GM12864 (cell line): Measurements from ENCODE around the gene NLRP3.

Source experiments
- DNase-seq: peaks from one replicate; pipeline ENCODE4 v3.0.0-alpha.2; 2011; ENCODE audit warnings: low read depth
- H3K4me3 ChIP-seq: 2 replicates; pipeline ENCODE4 v1.5.1; 2011; ENCODE audit warnings: mild to moderate bottlenecking, low read depth, low read length, control low read depth
- TF ChIP-seq, protein P1 (sequence below): IDR thresholded peaks from 2 replicates; pipeline ENCODE4 v1.5.1; 2011; ENCODE audit warnings: low read depth, mild to moderate bottlenecking, moderate library complexity, low read length, control low read depth, inconsistent platforms; ENCODE audit errors: missing control alignments

The NLRP3 gene

DNA sequence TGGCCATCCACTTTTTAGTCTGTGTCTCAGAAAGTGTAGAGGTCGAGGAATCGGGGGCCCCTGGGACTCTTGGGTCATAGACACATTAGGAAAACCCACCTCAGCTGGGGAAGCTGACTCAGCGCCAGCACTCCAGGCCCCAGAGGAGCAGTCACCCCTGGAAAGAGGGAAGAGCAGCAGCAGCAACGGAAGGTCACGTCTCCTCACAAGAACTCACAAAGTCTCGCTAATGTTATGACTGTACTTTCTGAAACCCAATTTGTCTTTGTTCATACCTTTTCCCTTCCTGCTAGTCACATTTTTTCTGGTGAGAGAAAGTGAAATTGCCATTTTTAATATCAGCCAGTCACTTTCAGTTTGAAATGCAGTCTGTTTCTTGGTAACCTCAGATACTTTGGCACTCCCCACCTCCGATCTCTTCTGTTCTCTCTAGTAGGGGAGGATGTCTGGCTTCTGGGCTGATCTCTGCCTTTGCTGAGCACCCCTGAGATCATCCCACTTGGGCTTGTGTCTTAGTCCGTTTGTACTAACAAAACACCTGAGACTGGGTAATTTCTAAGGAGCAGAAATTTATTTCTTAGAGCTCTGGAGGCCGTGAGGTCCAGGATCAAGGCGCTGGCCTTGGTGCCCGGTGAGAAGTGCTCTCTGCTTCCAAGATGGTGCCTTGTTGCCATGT is 6.0 kb upstream of the NLRP3 start:
- DNase-seq: peak; percentile 78
- TF ChIP-seq, protein P1, sequence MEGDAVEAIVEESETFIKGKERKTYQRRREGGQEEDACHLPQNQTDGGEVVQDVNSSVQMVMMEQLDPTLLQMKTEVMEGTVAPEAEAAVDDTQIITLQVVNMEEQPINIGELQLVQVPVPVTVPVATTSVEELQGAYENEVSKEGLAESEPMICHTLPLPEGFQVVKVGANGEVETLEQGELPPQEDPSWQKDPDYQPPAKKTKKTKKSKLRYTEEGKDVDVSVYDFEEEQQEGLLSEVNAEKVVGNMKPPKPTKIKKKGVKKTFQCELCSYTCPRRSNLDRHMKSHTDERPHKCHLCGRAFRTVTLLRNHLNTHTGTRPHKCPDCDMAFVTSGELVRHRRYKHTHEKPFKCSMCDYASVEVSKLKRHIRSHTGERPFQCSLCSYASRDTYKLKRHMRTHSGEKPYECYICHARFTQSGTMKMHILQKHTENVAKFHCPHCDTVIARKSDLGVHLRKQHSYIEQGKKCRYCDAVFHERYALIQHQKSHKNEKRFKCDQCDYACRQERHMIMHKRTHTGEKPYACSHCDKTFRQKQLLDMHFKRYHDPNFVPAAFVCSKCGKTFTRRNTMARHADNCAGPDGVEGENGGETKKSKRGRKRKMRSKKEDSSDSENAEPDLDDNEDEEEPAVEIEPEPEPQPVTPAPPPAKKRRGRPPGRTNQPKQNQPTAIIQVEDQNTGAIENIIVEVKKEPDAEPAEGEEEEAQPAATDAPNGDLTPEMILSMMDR: no peak
- no peak overlapping the region for H3K4me3 ChIP-seq

DNA sequence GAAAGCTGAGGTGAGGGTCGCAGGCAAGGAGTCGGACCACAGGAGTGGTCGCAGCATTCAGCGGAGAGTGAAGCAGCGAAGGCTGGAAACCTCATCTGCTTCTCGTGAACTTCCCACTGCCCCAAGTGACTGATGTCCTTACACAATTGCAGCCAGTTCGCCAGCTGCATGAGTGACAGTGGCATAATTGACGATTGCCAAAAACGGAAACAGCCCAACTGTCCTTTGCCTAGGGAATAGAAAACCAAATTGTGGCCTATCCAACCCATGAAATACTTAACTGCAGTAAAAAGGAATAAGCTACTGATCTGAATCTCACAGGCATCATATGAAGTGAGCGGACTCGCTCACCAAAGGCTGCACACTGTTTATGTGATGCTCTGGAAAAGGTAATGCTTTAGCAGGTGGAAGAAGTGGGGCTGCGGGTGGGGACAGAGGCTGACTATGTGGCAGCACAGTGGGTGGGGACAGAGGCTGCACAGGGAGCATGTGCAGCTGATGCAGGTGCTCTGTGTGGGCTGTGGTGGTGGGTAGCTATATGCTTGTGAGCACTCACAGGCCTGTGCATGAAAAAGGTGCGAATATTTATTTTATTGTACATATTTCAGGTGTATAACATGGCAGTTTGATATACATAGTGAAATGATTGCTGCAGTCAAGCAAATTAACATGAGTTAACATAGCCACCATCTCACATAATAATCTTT is 4.2 kb upstream of the NLRP3 start:
- DNase-seq: no peak
- TF ChIP-seq, protein P1: no peak
- no peak overlapping the region for H3K4me3 ChIP-seq

GRCh38 chr1:247417831-247418230 is 1.9 kb downstream of the NLRP3 start:
- no peak overlapping the region for H3K4me3 ChIP-seq
- TF ChIP-seq, protein P1: no peak

DNA sequence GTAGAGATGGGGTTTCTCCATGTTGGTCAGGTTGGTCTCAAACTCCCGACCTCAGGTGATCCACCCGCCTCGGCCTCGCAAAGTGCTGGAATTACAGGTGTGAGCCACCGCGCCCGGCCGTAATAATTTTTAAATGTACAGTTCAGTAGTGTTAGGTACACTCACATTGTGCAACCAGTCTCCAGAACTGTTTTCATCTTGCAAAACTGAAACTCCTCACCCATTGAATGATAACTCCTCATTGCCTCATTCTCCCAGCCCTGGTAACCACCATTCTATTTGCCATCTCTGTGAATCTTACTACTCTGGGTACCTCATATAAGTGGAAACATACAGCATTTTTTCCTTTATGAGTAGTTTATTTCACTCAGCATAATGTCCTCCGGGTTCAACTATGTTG is 3.4 kb downstream of the NLRP3 start:
- H3K4me3 ChIP-seq: no peak overlapping the region
- DNase-seq: no peak
- TF ChIP-seq, protein P1: no peak

More at GRCh38 chr1:247417831-247418230, 1.9 kb downstream of the NLRP3 start:
- no peak for DNase-seq

GRCh38 chr1:247421074-247421473 is 5.1 kb downstream of the NLRP3 start:
- no peak overlapping the region for H3K4me3 ChIP-seq
- no peak for DNase-seq
- TF ChIP-seq, protein P1: no peak

DNA sequence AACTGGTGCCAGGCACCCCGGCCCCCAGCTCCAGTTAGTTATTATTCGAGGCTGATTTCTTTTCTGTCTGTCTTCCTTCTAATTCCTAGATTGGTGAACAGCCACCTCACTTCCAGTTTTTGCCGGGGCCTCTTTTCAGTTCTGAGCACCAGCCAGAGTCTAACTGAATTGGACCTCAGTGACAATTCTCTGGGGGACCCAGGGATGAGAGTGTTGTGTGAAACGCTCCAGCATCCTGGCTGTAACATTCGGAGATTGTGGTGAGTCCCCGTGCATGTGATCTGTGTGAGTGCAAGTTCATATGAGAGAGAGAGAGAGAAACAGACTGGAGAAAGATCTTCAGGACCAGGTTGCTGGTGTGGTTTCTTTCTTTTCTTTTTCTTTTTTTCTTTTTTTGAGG is 13.5 kb downstream of the NLRP3 start:
- TF ChIP-seq, protein P1: no peak
- H3K4me3 ChIP-seq: no peak overlapping the region
- no peak for DNase-seq
